MCF 10A (cell line): ENCODE results near the gene PAK2. TPM values are rescaled to one million over a fixed set of nuclear protein-coding genes. Genes with fewer than 3 reads are reported as not detected.
A peak's percentile ranks its signal among the peaks of the same experiment; 100 is the strongest.

Source experiments
- BruUV-seq: library from RNA; stranded (reverse); fragments of 400-500 nt; replicated peaks from 2 replicates; lab custom pipeline; 2021; lab: Mats Ljungman, UMichigan
- CTCF ChIA-PET: fragments of 300-600 bp; sonication (Branson Sonifier 250); formaldehyde crosslinking; extraction: SDS; loops from one replicate; lab custom pipeline; 2021; ENCODE audit warnings: antibody characterized with exemption, inconsistent platforms; lab: Yijun Ruan, JAX
- POLR2A ChIA-PET: fragments of 300-600, 350-650 bp; sonication (Branson Sonifier 250); formaldehyde crosslinking; extraction: SDS; loops from one replicate; lab custom pipeline; 2020; ENCODE audit warnings: antibody characterized with exemption, inconsistent platforms; lab: Yijun Ruan, JAX
- DNase-seq: peaks from one replicate; pipeline ENCODE4 v3.0.0-alpha.2; 2018; ENCODE audit not compliant: unreplicated experiment
- H3K27ac Mint-ChIP-seq: one replicate; pipeline ENCODE4 v1.8.0; 2022; ENCODE audit warnings: mild to moderate bottlenecking, low read depth, mixed read lengths; ENCODE audit not compliant: unreplicated experiment
- H3K27me3 Mint-ChIP-seq: one replicate; pipeline ENCODE4 v1.8.0; 2022; ENCODE audit warnings: mixed read lengths; ENCODE audit not compliant: insufficient read depth, unreplicated experiment
- H3K36me3 Mint-ChIP-seq: one replicate; pipeline ENCODE4 v1.8.0; 2022; ENCODE audit warnings: mild to moderate bottlenecking, moderate library complexity, mixed read lengths; ENCODE audit not compliant: insufficient read depth, unreplicated experiment
- H3K4me1 Mint-ChIP-seq: one replicate; pipeline ENCODE4 v1.8.0; 2022; ENCODE audit warnings: mixed read lengths; ENCODE audit not compliant: insufficient read depth, unreplicated experiment
- H3K4me3 Mint-ChIP-seq: one replicate; pipeline ENCODE4 v1.8.0; 2022; ENCODE audit warnings: mild to moderate bottlenecking, moderate library complexity, mixed read lengths; ENCODE audit not compliant: unreplicated experiment
- H3K9me3 Mint-ChIP-seq: one replicate; pipeline ENCODE4 v1.8.0; 2022; ENCODE audit warnings: mixed read lengths; ENCODE audit not compliant: unreplicated experiment
- intact Hi-C: fragments of 100-400 bp; cut with micrococcal nuclease; formaldehyde crosslinking; loops from 2 replicates; pipeline ENCODE4 v1.14.1; 2022
- total RNA-seq: library from RNA; stranded (reverse); gene quantifications from 2 replicates; pipeline ENCODE4 v1.2.3, GENCODE V29; 2022
- TF ChIP-seq, protein P1 (sequence below): fragments of 200-600 bp; IDR thresholded peaks from one replicate; pipeline ENCODE4 v1.8.0; 2022; ENCODE audit warnings: antibody characterized with exemption, mild to moderate bottlenecking; ENCODE audit not compliant: unreplicated experiment

The PAK2 gene
- total RNA-seq, 1 experiment from 2014 or later, result 119 TPM

DNA sequence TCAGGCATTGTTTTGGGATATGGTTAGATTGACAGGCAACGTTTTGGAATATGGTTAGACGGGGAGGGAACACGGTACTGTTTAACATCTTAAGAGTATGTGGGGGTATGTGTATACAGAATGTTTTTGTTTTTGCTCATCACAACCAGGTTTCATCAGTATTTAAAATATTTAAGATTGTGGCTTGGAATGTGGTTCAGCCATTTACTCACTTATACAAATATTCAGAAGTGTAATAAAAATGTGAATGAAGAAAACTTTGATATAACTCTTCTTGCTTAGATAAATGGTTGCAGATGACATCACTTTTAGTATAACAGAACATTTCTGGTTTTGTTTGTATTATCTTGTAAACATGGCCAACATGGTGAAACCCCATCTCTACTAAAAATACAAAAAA is 3.9 kb upstream of the PAK2 start:
- Mint-ChIP-seq H3K4me1 (no peaks in the 10 kb centered on the region), H3K4me3 (no peak overlapping the region), H3K27ac (no peak overlapping the region), H3K9me3 (peaks cover 7% of the 10 kb centered on the region), H3K27me3 (no peaks in the 10 kb centered on the region), H3K36me3 (peaks cover 10% of the 10 kb centered on the region)
- CTCF ChIA-PET, result no interaction called here
- intact Hi-C loops, result no loop called here
- DNase-seq, result no peak
- POLR2A ChIA-PET, result interaction anchor here (1.2 kb wide), 1 partner anchor 10 kb away, joined by 3 read pairs; no protein-coding TSS in a partner anchor
- no TSS peak for BruUV-seq
- TF ChIP-seq, protein P1, sequence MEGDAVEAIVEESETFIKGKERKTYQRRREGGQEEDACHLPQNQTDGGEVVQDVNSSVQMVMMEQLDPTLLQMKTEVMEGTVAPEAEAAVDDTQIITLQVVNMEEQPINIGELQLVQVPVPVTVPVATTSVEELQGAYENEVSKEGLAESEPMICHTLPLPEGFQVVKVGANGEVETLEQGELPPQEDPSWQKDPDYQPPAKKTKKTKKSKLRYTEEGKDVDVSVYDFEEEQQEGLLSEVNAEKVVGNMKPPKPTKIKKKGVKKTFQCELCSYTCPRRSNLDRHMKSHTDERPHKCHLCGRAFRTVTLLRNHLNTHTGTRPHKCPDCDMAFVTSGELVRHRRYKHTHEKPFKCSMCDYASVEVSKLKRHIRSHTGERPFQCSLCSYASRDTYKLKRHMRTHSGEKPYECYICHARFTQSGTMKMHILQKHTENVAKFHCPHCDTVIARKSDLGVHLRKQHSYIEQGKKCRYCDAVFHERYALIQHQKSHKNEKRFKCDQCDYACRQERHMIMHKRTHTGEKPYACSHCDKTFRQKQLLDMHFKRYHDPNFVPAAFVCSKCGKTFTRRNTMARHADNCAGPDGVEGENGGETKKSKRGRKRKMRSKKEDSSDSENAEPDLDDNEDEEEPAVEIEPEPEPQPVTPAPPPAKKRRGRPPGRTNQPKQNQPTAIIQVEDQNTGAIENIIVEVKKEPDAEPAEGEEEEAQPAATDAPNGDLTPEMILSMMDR, result no peak

- CTCF ChIA-PET, result no interaction called here
- POLR2A ChIA-PET, result interaction anchor here (1.2 kb wide), 1 partner anchor 11 kb away, joined by 3 read pairs; no protein-coding TSS in a partner anchor
- TF ChIP-seq, protein P1, result no peak
- no peak for DNase-seq
- Mint-ChIP-seq H3K27ac (no peak overlapping the region), H3K27me3 (no peaks in the 10 kb centered on the region), H3K4me1 (peaks cover 10% of the 10 kb centered on the region), H3K4me3 (no peak overlapping the region), H3K9me3 (peaks cover 7% of the 10 kb centered on the region), H3K36me3 (peaks cover 7% of the 10 kb centered on the region)
- no TSS peak for BruUV-seq
- intact Hi-C loops, result no loop called here
Measured at GRCh38 chr3:196736670-196737374, 2.8 kb upstream of the PAK2 start.

DNA sequence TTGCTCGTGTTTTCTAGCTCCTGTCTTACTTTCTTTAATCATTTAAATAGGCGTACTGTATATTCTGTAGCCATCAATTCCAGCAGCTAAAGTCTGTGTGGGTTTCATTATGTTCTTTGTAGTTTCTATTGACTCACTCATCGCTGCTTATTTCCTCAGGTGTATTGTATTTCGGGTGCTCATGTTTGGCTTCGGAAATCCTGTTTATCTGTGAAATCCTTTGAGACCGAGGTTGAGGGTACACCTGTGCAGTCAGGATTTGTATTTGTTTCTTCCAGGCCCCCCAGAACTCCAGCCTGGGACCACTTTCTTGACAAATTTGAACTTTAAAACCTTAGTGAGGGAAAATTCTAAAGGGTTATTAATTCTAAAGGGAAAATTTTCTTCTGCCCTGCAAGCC is 2.0 kb upstream of the PAK2 start:
- H3K27ac Mint-ChIP-seq, result no peak overlapping the region
- no TSS peak for BruUV-seq
- H3K36me3 Mint-ChIP-seq, result peaks cover 7% of the 10 kb centered on the region
- H3K27me3 Mint-ChIP-seq, result no peaks in the 10 kb centered on the region
- TF ChIP-seq, protein P1, result no peak
- no peak for DNase-seq
- ChIA-PET POLR2A (no interaction called here), CTCF (no interaction called here)
- H3K9me3 Mint-ChIP-seq, result peaks cover 7% of the 10 kb centered on the region
- peaks cover 11% of the 10 kb centered on the region for H3K4me1 Mint-ChIP-seq
- no peak overlapping the region for H3K4me3 Mint-ChIP-seq
- intact Hi-C loops, result no loop called here

- H3K4me1 Mint-ChIP-seq, result peaks cover 11% of the 10 kb centered on the region
- peak; percentile 50 for DNase-seq
- peaks cover 7% of the 10 kb centered on the region for H3K9me3 Mint-ChIP-seq
- POLR2A ChIA-PET, result interaction anchor here (0.5 to 4.9 kb wide), 42 partner anchors 10 to 971 kb away, joined by 3 to 66 read pairs (median 5); partner anchors contain the start of genes CEP19, FBXO45, NCBP2 and PIGX
- CTCF ChIA-PET, result interaction anchor here (0.7 to 1.4 kb wide), 2 partner anchors 30 to 48 kb away, joined by 3 to 5 read pairs; no protein-coding TSS in a partner anchor
- peaks cover 7% of the 10 kb centered on the region for H3K36me3 Mint-ChIP-seq
- H3K27ac Mint-ChIP-seq, result peak overlapping the region; percentile 98
- BruUV-seq, result TSS peak; percentile 71
- intact Hi-C loops, result loop anchor here (2.0 to 5.0 kb wide), 2 partner anchors 52 to 67 kb away; no protein-coding TSS in a partner anchor
- H3K4me3 Mint-ChIP-seq, result peak overlapping the region; percentile 98
- TF ChIP-seq, protein P1, result no peak
- H3K27me3 Mint-ChIP-seq, result no peaks in the 10 kb centered on the region
Measured at GRCh38 chr3:196740481-196741248, 1.0 kb downstream of the PAK2 start.
